ENCODE results near the gene AAMDC. TPM values are rescaled to one million over a fixed set of nuclear protein-coding genes. Genes with fewer than 3 reads are reported as not detected.
A peak's percentile ranks its signal among the peaks of the same experiment; 100 is the strongest.
"Not testable (repeated sequence)": the region's sequence is repeated elsewhere in the genome, so short reads cannot be mapped to it uniquely, and the experiment has no call there.

AAMDC gene
- total and polyA plus RNA-seq, 2 donors (not counting 1 experiment from before 2014, with no cell fraction given), result 39.6 to 98.4 TPM

GRCh38 chr11:77873345-77873744, 52.4 kb downstream of the AAMDC start:
- Histone ChIP-seq H3K4me3 (replicated peaks in 1 of 4; ENCODE audit: control extremely low read depth in 1 of 4, insufficient read depth in 1 of 4, low read depth in 3 of 4, low read length in 4 of 4) (no peak overlapping the region), H3K27me3 (ENCODE audit: control insufficient read depth, insufficient read depth, low read length) (no peaks in the 10 kb centered on the region), H3K9me3 (ENCODE audit: control insufficient read depth, insufficient read depth, low read depth, low read length) (no peaks in the 10 kb centered on the region), H3K4me1 (ENCODE audit: control insufficient read depth, extremely low read depth, insufficient read depth, low read length) (peaks cover under 1% of the 10 kb centered on the region), H2AFZ (ENCODE audit: low read length) (no peak overlapping the region), H3K27ac (ENCODE audit: insufficient read depth, low read length) (no peak overlapping the region), H3K79me2 (ENCODE audit: control insufficient read depth, insufficient read depth, low read length) (no peaks in the 10 kb centered on the region), H4K20me1 (ENCODE audit: control insufficient read depth, extremely low read depth, insufficient read depth, low read length) (no peaks in the 10 kb centered on the region), H3K4me2 (ENCODE audit: extremely low read depth, insufficient read depth, low read length) (no peak overlapping the region), H3K9ac (ENCODE audit: insufficient read depth, low read length) (no peak overlapping the region), H3K36me3 (ENCODE audit: control insufficient read depth, insufficient read depth, low read length) (peaks cover 2% of the 10 kb centered on the region)
- no peak for TF ChIP-seq EZH2 (IDR thresholded peaks at IDR 0.05; ENCODE audit: low read length, missing control alignments)
- TF ChIP-seq CTCF (conservative IDR thresholded peaks at IDR 0.05 in 1 of 2, IDR thresholded peaks at IDR 0.05 in 1 of 2; ENCODE audit: low read depth in 1 of 2, low read length in 2 of 2), result no peak
- no peak for DNase-seq (ENCODE audit: low read depth in 2 of 2)

- Histone ChIP-seq H2AFZ (ENCODE audit: low read length) (no peak overlapping the region), H3K4me3 (replicated peaks in 1 of 4; ENCODE audit: control extremely low read depth in 1 of 4, insufficient read depth in 1 of 4, low read depth in 3 of 4, low read length in 4 of 4) (no peak overlapping the region), H3K36me3 (ENCODE audit: control insufficient read depth, insufficient read depth, low read length) (peaks cover 2% of the 10 kb centered on the region), H3K9me3 (ENCODE audit: control insufficient read depth, insufficient read depth, low read depth, low read length) (no peaks in the 10 kb centered on the region), H3K79me2 (ENCODE audit: control insufficient read depth, insufficient read depth, low read length) (no peaks in the 10 kb centered on the region), H3K27ac (ENCODE audit: insufficient read depth, low read length) (no peak overlapping the region), H3K4me1 (ENCODE audit: control insufficient read depth, extremely low read depth, insufficient read depth, low read length) (peaks cover 9% of the 10 kb centered on the region), H3K4me2 (ENCODE audit: extremely low read depth, insufficient read depth, low read length) (no peak overlapping the region), H4K20me1 (ENCODE audit: control insufficient read depth, extremely low read depth, insufficient read depth, low read length) (no peaks in the 10 kb centered on the region), H3K27me3 (ENCODE audit: control insufficient read depth, insufficient read depth, low read length) (no peaks in the 10 kb centered on the region), H3K9ac (ENCODE audit: insufficient read depth, low read length) (no peak overlapping the region)
- TF ChIP-seq EZH2 (IDR thresholded peaks at IDR 0.05; ENCODE audit: low read length, missing control alignments), result no peak
- TF ChIP-seq CTCF (conservative IDR thresholded peaks at IDR 0.05 in 1 of 2, IDR thresholded peaks at IDR 0.05 in 1 of 2; ENCODE audit: low read depth in 1 of 2, low read length in 2 of 2), result no peak
- DNase-seq (ENCODE audit: low read depth in 2 of 2), result peak in 1 of 2 donors; percentile 71
These were observed 53.3 kb downstream of the AAMDC start for GRCh38 chr11:77874206-77874605.

- Histone ChIP-seq H3K79me2 (ENCODE audit: control insufficient read depth, insufficient read depth, low read length) (no peaks in the 10 kb centered on the region), H3K4me3 (replicated peaks in 1 of 4; ENCODE audit: control extremely low read depth in 1 of 4, insufficient read depth in 1 of 4, low read depth in 3 of 4, low read length in 4 of 4) (no peak overlapping the region), H3K36me3 (ENCODE audit: control insufficient read depth, insufficient read depth, low read length) (peaks cover 2% of the 10 kb centered on the region), H3K9ac (ENCODE audit: insufficient read depth, low read length) (no peak overlapping the region), H2AFZ (ENCODE audit: low read length) (no peak overlapping the region), H4K20me1 (ENCODE audit: control insufficient read depth, extremely low read depth, insufficient read depth, low read length) (no peaks in the 10 kb centered on the region), H3K27ac (ENCODE audit: insufficient read depth, low read length) (no peak overlapping the region), H3K4me2 (ENCODE audit: extremely low read depth, insufficient read depth, low read length) (no peak overlapping the region), H3K4me1 (ENCODE audit: control insufficient read depth, extremely low read depth, insufficient read depth, low read length) (peaks cover 11% of the 10 kb centered on the region), H3K27me3 (ENCODE audit: control insufficient read depth, insufficient read depth, low read length) (no peaks in the 10 kb centered on the region), H3K9me3 (ENCODE audit: control insufficient read depth, insufficient read depth, low read depth, low read length) (no peaks in the 10 kb centered on the region)
- DNase-seq (ENCODE audit: low read depth in 2 of 2), result no peak
- no peak for TF ChIP-seq CTCF (conservative IDR thresholded peaks at IDR 0.05 in 1 of 2, IDR thresholded peaks at IDR 0.05 in 1 of 2; ENCODE audit: low read depth in 1 of 2, low read length in 2 of 2)
- TF ChIP-seq EZH2 (IDR thresholded peaks at IDR 0.05; ENCODE audit: low read length, missing control alignments), result no peak
These were observed 55.1 kb downstream of the AAMDC start for GRCh38 chr11:77876045-77876444.

- not testable (repeated sequence) for H3K9me3 ChIP-seq (ENCODE audit: control insufficient read depth, insufficient read depth, low read depth, low read length); H3K4me3 ChIP-seq (replicated peaks in 1 of 4; ENCODE audit: control extremely low read depth in 1 of 4, insufficient read depth in 1 of 4, low read depth in 3 of 4, low read length in 4 of 4); H2AFZ ChIP-seq (ENCODE audit: low read length); H3K79me2 ChIP-seq (ENCODE audit: control insufficient read depth, insufficient read depth, low read length); H3K36me3 ChIP-seq (ENCODE audit: control insufficient read depth, insufficient read depth, low read length); H3K27ac ChIP-seq (ENCODE audit: insufficient read depth, low read length); H4K20me1 ChIP-seq (ENCODE audit: control insufficient read depth, extremely low read depth, insufficient read depth, low read length); H3K9ac ChIP-seq (ENCODE audit: insufficient read depth, low read length); H3K27me3 ChIP-seq (ENCODE audit: control insufficient read depth, insufficient read depth, low read length)
- DNase-seq (ENCODE audit: low read depth in 2 of 2), result peak; percentile 89 to 91
- peak overlapping the region; percentile 28 for H3K4me2 ChIP-seq (ENCODE audit: extremely low read depth, insufficient read depth, low read length)
- peaks cover 11% of the 10 kb centered on the region for H3K4me1 ChIP-seq (ENCODE audit: control insufficient read depth, extremely low read depth, insufficient read depth, low read length)
These were observed 57.3 kb downstream of the AAMDC start for GRCh38 chr11:77878247-77878646.

Measured in fibroblast of lung (primary cell).